ENCODE results near the gene KRTAP4-16.
A peak's percentile ranks its signal among the peaks of the same experiment; 100 is the strongest.
"Not testable (repeated sequence)": the region's sequence is repeated elsewhere in the genome, so short reads cannot be mapped to it uniquely, and the experiment has no call there.

The KRTAP4-16 gene

DNA sequence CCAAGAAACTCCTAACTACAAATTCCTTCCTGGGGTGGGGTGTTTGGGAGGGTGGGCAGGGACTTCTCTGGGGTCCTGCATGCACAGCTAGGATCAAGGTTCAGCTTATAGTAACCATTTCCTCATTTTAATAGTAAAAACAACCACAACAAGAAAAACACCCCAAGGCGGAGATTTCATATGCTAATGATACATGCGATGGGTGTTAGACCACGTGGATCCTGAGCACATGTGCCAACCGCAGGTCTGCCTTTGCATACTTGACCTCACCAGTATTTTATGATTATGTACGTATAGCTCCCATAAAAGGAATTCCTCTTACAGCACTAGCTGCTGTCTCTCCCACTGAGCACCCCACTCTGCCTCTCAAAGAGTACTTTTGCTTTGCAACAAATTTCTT, 14.3 kb upstream of the KRTAP4-16 start:
- Histone ChIP-seq H3K9me3 (ENCODE audit: insufficient read depth, low read depth, low read length) (peaks cover 30% of the 10 kb centered on the region), H3K9ac (ENCODE audit: low read depth, low read length) (no peak overlapping the region), H3K27ac (ENCODE audit: low read length) (no peak overlapping the region), H3K27me3 (ENCODE audit: insufficient read depth, low read length) (no peaks in the 10 kb centered on the region), H3K36me3 (ENCODE audit: insufficient read depth, low read depth, low read length) (no peaks in the 10 kb centered on the region), H3K4me1 (ENCODE audit: insufficient read depth, low read length) (no peaks in the 10 kb centered on the region), H3K4me3 (ENCODE audit: low read length) (no peak overlapping the region)

DNA sequence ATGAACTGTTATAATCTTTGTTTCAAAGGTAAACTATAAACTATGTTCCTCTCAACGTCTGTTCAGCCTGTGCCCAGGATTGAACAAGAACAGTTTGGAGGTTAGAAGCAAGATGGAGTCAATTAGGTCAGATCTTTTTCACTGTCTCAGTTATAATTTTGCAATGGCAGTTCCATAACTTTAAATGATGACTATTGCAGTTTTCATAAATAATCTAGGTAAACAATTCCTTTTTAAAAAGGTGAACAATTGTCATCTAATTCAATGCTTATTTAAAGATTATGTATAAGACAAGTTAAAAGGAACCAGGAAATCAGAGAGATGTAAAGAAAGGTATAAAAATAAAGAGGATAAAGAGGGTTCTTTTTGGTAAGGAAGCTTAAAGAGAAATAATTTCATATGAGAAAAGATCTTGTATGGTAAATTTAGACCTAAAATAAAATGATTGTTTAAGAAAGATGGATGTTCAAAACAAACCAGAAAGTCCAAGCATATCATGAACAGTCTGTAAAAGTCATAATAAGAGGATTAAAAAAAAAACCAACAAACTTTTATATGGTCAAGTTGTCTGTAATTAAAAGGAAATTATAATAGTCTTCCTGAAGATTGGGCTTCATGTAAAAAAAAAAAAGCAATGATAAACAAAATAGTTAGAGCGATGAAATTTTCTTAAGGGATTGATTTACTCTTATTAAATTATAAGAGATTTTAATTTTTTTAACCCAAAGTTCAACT, 9.3 kb upstream of the KRTAP4-16 start:
- H3K36me3 ChIP-seq (ENCODE audit: insufficient read depth, low read depth, low read length), result no peaks in the 10 kb centered on the region
- no peaks in the 10 kb centered on the region for H3K27me3 ChIP-seq (ENCODE audit: insufficient read depth, low read length)
- H3K4me3 ChIP-seq (ENCODE audit: low read length), result no peak overlapping the region
- peaks cover 21% of the 10 kb centered on the region; the same call in 1 of the 2 replicates for H3K4me1 ChIP-seq (ENCODE audit: insufficient read depth, low read length)
- peaks cover 42% of the 10 kb centered on the region for H3K9me3 ChIP-seq (ENCODE audit: insufficient read depth, low read depth, low read length)
- no peak overlapping the region for H3K9ac ChIP-seq (ENCODE audit: low read depth, low read length)
- H3K27ac ChIP-seq (ENCODE audit: low read length), result no peak overlapping the region

DNA sequence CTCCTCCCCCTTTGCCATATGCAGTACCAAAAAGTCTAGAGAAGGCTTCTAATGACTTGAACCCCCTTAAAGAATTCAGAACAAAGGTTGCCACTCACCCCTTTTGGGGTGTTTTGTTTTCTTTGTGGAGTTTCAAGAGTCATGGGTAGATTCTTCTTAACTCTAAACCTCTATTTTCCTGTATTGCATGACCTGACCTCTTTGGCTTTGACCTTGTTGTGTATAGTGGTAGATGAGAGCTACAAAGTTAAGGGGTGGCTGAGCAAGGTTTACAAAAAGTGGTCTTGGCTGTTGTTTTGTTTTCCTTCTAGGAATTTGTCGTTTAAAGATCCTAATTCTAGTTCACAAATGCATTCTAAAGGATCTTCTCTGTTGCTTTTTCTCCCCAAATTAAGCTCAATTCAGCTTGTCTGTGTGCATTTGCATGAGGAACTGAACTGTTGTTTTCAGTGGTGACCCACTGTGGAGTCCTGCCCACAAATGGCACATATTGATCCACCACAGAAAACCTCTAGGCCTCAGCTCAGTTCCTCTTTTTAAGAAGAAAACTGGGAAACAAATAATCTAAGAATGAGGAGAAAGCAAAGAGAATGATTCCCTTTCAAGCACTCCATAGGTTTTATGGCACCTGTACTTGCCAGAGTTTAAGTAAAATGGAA, 6.8 kb upstream of the KRTAP4-16 start:
- not testable (repeated sequence) for H3K36me3 ChIP-seq (ENCODE audit: insufficient read depth, low read depth, low read length); H3K27ac ChIP-seq (ENCODE audit: low read length); H3K27me3 ChIP-seq (ENCODE audit: insufficient read depth, low read length)
- peak overlapping the region; percentile 33; the same call in 1 of the 2 replicates for H3K9ac ChIP-seq (ENCODE audit: low read depth, low read length)
- peak overlapping the region; percentile 42; the same call in 1 of the 2 replicates for H3K4me3 ChIP-seq (ENCODE audit: low read length)
- peaks cover 36% of the 10 kb centered on the region for H3K9me3 ChIP-seq (ENCODE audit: insufficient read depth, low read depth, low read length)
- peaks cover 24% of the 10 kb centered on the region; the same call in 1 of the 2 replicates for H3K4me1 ChIP-seq (ENCODE audit: insufficient read depth, low read length)

DNA sequence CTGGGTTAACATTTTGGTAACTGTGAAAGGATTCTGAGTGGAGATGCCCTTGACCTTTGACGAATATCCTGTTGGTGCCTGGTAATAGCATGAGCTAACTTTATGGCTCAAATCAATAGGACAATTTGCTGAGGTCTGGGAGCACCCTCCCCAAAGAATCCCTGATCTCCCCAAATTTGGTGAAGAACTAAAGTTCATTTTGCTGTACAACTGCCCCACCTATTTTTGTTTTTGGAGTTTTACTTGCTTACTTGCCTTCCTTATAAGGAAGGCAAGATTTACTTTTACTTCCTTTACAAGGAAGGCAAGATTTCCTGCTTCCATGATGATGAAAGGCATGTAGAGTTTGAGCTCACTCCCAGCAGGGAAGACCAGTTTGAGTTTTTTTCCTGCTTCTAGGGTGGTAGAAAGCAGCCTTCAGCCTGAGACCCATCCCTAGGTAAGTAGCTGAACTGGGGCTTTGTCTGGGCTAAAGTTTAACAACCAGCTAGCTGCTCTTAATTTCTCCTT, 6.0 kb upstream of the KRTAP4-16 start:
- Histone ChIP-seq H3K27ac (ENCODE audit: low read length) (peak overlapping the region; percentile 39), H3K27me3 (ENCODE audit: insufficient read depth, low read length) (no peaks in the 10 kb centered on the region), H3K9ac (ENCODE audit: low read depth, low read length) (peak overlapping the region; percentile 33; the same call in 1 of the 2 replicates), H3K9me3 (ENCODE audit: insufficient read depth, low read depth, low read length) (peaks cover 28% of the 10 kb centered on the region), H3K4me3 (ENCODE audit: low read length) (peak overlapping the region; percentile 42), H3K36me3 (ENCODE audit: insufficient read depth, low read depth, low read length) (no peaks in the 10 kb centered on the region), H3K4me1 (ENCODE audit: insufficient read depth, low read length) (peaks cover 24% of the 10 kb centered on the region; the same call in 1 of the 2 replicates)

DNA sequence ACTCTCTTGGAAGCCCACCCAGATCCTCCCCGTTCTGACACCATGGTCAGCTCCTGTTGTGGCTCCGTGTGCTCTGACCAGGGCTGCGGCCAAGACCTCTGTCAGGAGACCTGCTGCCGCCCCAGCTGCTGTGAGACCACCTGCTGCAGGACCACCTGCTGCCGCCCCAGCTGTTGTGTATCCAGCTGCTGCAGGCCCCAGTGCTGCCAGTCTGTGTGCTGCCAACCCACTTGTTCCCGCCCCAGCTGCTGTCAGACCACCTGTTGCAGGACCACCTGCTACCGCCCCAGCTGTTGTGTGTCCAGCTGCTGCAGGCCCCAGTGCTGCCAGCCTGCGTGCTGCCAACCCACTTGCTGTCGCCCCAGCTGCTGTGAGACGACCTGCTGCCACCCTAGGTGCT, 3.3 kb upstream of the KRTAP4-16 start, which contains the start of gene KRTAP4-9:
Gene KRTAP4-9 (plus strand): TSS at position 43 of the 400 bp plus-strand sequence. CDS start 0 bp downstream, at position 43.
- H3K9ac ChIP-seq (ENCODE audit: low read depth, low read length); H3K9me3 ChIP-seq (ENCODE audit: insufficient read depth, low read depth, low read length); H3K27me3 ChIP-seq (ENCODE audit: insufficient read depth, low read length); H3K36me3 ChIP-seq (ENCODE audit: insufficient read depth, low read depth, low read length); H3K4me3 ChIP-seq (ENCODE audit: low read length); H3K27ac ChIP-seq (ENCODE audit: low read length): not testable (repeated sequence)
- peaks cover 24% of the 10 kb centered on the region; the same call in 1 of the 2 replicates for H3K4me1 ChIP-seq (ENCODE audit: insufficient read depth, low read length)

DNA sequence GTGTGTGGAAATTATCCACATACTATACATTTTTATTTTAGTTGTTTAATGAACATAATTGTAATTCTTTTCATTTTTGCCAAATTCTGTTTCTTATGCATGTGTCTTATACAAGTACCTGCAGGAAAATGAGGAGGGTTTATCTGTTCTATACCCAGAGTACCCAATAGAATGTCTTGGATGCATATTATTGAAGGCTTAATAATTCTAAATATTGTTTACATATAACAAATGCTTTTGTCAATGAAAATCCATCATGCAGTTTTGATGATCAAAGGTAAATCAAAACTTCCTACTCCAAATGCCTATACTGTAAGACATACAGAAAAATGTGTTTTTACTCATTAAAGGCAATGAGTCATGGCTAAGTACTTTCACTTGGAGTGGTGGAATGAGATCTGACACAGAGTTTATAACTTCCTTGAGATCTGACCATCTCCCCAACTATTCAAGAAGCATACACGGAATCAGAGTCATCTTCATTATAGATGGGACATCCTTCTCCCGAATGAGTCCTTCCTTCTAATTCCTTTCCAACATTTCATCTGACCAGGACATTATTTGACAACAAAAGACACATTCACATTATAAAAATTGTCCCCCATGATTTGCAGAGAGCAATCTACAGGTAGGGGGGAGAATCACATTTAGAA, 2.5 kb upstream of the KRTAP4-16 start:
- H3K9ac ChIP-seq (ENCODE audit: low read depth, low read length); H3K4me3 ChIP-seq (ENCODE audit: low read length); H3K27ac ChIP-seq (ENCODE audit: low read length); H3K27me3 ChIP-seq (ENCODE audit: insufficient read depth, low read length); H3K9me3 ChIP-seq (ENCODE audit: insufficient read depth, low read depth, low read length); H3K36me3 ChIP-seq (ENCODE audit: insufficient read depth, low read depth, low read length): not testable (repeated sequence)
- peaks cover 24% of the 10 kb centered on the region; the same call in 1 of the 2 replicates for H3K4me1 ChIP-seq (ENCODE audit: insufficient read depth, low read length)

DNA sequence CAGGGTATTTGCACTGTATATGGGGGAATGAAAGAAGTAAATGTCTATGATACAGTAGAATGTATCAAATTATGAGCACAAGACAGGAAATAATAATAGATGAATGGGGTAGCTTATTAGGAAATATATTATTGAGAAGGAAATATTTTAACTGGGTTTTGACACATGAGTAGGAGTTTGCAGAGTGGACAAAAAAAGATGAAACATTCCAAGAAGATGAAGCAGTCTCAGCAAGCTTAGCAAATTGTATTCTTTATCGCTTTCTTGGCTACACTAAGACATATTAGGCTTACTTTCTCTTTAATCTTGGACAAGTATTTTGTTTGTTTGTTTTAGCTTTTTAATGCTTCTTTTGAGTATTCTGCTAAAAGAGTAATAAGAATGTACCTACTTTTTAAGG, 1.9 kb upstream of the KRTAP4-16 start:
- no peaks in the 10 kb centered on the region for H3K27me3 ChIP-seq (ENCODE audit: insufficient read depth, low read length)
- H3K4me3 ChIP-seq (ENCODE audit: low read length), result no peak overlapping the region
- H3K27ac ChIP-seq (ENCODE audit: low read length), result no peak overlapping the region
- H3K9me3 ChIP-seq (ENCODE audit: insufficient read depth, low read depth, low read length), result no peaks in the 10 kb centered on the region
- H3K36me3 ChIP-seq (ENCODE audit: insufficient read depth, low read depth, low read length), result no peaks in the 10 kb centered on the region
- H3K9ac ChIP-seq (ENCODE audit: low read depth, low read length), result no peak overlapping the region
- H3K4me1 ChIP-seq (ENCODE audit: insufficient read depth, low read length), result peaks cover 24% of the 10 kb centered on the region; the same call in 1 of the 2 replicates

DNA sequence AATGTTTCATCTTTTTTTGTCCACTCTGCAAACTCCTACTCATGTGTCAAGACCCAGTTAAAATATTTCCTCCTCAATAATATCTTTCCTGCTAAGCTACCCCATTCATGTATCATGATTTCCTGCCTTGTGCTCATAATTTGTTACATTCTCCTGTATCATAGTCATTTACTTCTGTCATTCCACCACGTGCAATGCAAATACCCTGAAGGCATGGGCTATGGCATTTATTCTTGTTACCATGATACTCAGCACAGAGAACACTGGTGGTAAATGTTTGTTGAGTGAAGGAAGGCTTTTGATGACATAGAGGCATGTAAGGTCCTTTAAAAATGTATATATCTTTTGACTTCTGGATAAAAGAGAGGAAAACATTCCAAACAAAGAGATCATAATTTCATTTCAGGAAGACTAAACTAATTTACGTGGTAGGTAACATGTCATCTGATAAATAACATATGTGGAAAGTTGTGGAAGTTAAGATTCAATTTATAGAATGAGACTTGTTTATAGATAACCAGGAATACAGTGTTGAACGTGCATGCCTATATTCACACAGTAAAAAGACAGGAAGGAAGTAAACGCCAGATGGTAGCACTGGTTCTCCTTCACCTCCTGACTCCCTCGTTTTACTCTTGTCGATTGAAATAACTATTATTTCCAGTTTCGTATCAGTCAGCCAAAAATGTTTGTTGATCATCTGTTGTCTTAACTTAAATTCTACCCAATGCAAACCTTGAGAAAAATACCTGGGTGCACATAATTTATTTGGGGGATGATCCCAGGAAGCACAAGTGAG, 2.1 kb downstream of the KRTAP4-16 start:
- H3K27ac ChIP-seq (ENCODE audit: low read length); H3K4me1 ChIP-seq (ENCODE audit: insufficient read depth, low read length); H3K36me3 ChIP-seq (ENCODE audit: insufficient read depth, low read depth, low read length); H3K9me3 ChIP-seq (ENCODE audit: insufficient read depth, low read depth, low read length); H3K27me3 ChIP-seq (ENCODE audit: insufficient read depth, low read length); H3K4me3 ChIP-seq (ENCODE audit: low read length); H3K9ac ChIP-seq (ENCODE audit: low read depth, low read length): not testable (repeated sequence)

DNA sequence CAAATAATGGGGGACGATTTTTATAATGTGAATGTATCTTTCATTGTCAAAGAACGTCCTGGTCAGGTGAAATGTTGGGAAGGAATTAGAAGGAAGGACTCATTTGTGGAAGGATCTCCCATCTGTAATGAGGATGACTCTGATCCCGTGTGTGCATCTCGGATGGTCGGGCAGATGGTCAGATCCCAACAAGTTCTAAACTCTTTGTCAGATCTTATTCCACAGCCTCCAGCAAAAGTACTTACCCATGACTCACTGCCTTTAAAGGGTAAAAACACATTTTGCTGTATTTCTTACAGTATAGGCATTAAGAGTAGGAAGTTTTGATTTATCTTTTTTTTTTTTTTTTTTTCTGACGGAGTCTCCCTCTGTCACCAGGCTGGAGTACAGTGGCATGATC, 3.5 kb downstream of the KRTAP4-16 start:
- Histone ChIP-seq H3K36me3 (ENCODE audit: insufficient read depth, low read depth, low read length) (no peaks in the 10 kb centered on the region), H3K4me1 (ENCODE audit: insufficient read depth, low read length) (no peaks in the 10 kb centered on the region; the same call in 1 of the 2 replicates), H3K27ac (ENCODE audit: low read length) (no peak overlapping the region), H3K4me3 (ENCODE audit: low read length) (no peak overlapping the region), H3K9ac (ENCODE audit: low read depth, low read length) (no peak overlapping the region), H3K27me3 (ENCODE audit: insufficient read depth, low read length) (no peaks in the 10 kb centered on the region), H3K9me3 (ENCODE audit: insufficient read depth, low read depth, low read length) (peaks cover 3% of the 10 kb centered on the region; the same call in 1 of the 2 replicates)

DNA sequence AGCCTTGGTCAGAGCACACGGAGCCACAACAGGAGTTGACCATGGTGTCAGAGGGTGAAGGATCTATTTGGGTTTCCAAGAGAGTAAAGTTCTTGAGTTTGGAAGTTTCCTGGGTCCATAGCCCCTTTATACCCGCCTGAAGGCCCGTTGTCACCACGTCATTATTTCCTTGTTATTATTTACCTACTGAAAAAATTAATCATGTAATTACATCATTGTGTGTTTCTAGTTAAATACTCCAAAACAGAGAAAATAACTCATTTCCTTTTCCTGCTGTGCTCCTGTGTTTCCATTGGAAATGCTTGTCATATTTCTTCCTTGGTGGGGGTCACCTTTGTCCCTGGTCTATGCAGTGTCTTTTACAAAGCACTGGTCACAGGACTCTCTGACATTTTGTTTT, 4.0 kb downstream of the KRTAP4-16 start, which contains the start of gene KRTAP4-8:
Gene KRTAP4-8 (minus strand): TSS at position 101 of the 400 bp plus-strand sequence. CDS start 58 bp downstream, at position 43.
- Histone ChIP-seq H3K9ac (ENCODE audit: low read depth, low read length) (no peak within 1 kb of the TSS), H3K27ac (ENCODE audit: low read length) (no peak within 1 kb of the TSS), H3K27me3 (ENCODE audit: insufficient read depth, low read length) (no peaks in the 10 kb centered on the region), H3K36me3 (ENCODE audit: insufficient read depth, low read depth, low read length) (no peaks in the 10 kb centered on the region), H3K4me3 (ENCODE audit: low read length) (no peak within 1 kb of the TSS), H3K4me1 (ENCODE audit: insufficient read depth, low read length) (no peaks in the 10 kb centered on the region; the same call in 1 of the 2 replicates), H3K9me3 (ENCODE audit: insufficient read depth, low read depth, low read length) (peaks cover 3% of the 10 kb centered on the region; the same call in 1 of the 2 replicates)

DNA sequence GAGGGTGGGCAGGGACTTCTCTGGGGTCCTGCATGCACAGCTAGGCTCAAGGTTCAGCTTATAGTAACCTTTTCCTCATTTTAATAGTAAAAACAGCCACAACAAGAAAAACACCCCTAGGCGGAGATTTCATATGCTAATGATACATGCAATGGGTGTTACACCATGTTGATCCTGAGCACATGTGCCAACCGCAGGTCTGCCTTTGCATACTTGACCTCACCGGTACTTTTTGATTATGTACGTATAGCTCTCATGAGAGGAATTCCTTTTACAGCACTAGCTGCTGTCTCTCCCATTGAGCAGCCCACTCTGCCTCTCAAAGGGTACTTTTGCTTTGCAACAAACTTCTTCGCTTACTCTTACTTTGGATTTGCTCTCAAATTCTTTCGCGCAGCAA, 6.0 kb downstream of the KRTAP4-16 start:
- Histone ChIP-seq H3K36me3 (ENCODE audit: insufficient read depth, low read depth, low read length) (no peaks in the 10 kb centered on the region), H3K9ac (ENCODE audit: low read depth, low read length) (no peak overlapping the region), H3K27me3 (ENCODE audit: insufficient read depth, low read length) (no peaks in the 10 kb centered on the region), H3K4me3 (ENCODE audit: low read length) (no peak overlapping the region), H3K27ac (ENCODE audit: low read length) (no peak overlapping the region), H3K4me1 (ENCODE audit: insufficient read depth, low read length) (no peaks in the 10 kb centered on the region; the same call in 1 of the 2 replicates), H3K9me3 (ENCODE audit: insufficient read depth, low read depth, low read length) (peaks cover 14% of the 10 kb centered on the region; the same call in 1 of the 2 replicates)
